Endodermal cell (in vitro differentiated cells): ENCODE measurements around the gene SLC45A3. TPM values are rescaled to one million over a fixed set of nuclear protein-coding genes. Genes with fewer than 3 reads are reported as not detected.

Experiments used
- DNase-seq: peaks from one replicate; pipeline ENCODE4 v3.0.0-alpha.2; 2017
- H3K27ac ChIP-seq: 2 replicates; pipeline ENCODE4 v1.5.1; 2013; ENCODE audit warnings: mild to moderate bottlenecking, low read depth, low read length, moderate library complexity
- H3K27me3 ChIP-seq: 2 replicates; pipeline ENCODE4 v1.6.1; 2013; ENCODE audit warnings: mild to moderate bottlenecking, low read length, moderate library complexity; ENCODE audit not compliant: insufficient read depth, control insufficient read depth, poor library complexity, severe bottlenecking
- H3K36me3 ChIP-seq: 2 replicates; pipeline ENCODE4 v1.7.0; 2013; ENCODE audit warnings: mild to moderate bottlenecking, low read length, moderate library complexity; ENCODE audit not compliant: control insufficient read depth, insufficient read depth
- H3K4me1 ChIP-seq: one replicate; pipeline ENCODE4 v1.7.0; 2013; ENCODE audit warnings: low read length; ENCODE audit not compliant: control insufficient read depth, insufficient read depth
- H3K4me3 ChIP-seq: 2 replicates; pipeline ENCODE4 v1.5.1; 2013; ENCODE audit warnings: mild to moderate bottlenecking, low read length, moderate library complexity
- H3K9ac ChIP-seq: 2 replicates; pipeline ENCODE4 v1.6.1; 2013; ENCODE audit warnings: mild to moderate bottlenecking, low read length, moderate library complexity; ENCODE audit not compliant: poor library complexity, severe bottlenecking; ENCODE audit errors: extremely low read depth
- H3K9me3 ChIP-seq: 2 replicates; pipeline ENCODE4 v1.6.1; 2013; ENCODE audit warnings: mild to moderate bottlenecking, low read length, moderate library complexity; ENCODE audit not compliant: control insufficient read depth
- H3K27ac Mint-ChIP-seq: 2 replicates; pipeline ENCODE4 v1.8.0; 2020; ENCODE audit warnings: mixed read lengths
- H3K27me3 Mint-ChIP-seq: 2 replicates; pipeline ENCODE4 v1.8.0; 2021; ENCODE audit warnings: mild to moderate bottlenecking, mixed read lengths; ENCODE audit not compliant: insufficient read depth
- H3K36me3 Mint-ChIP-seq: 2 replicates; pipeline ENCODE4 v1.8.0; 2020; ENCODE audit warnings: low read depth, mixed read lengths
- H3K4me1 Mint-ChIP-seq: 2 replicates; pipeline ENCODE4 v1.8.0; 2020; ENCODE audit warnings: mixed read lengths
- H3K4me3 Mint-ChIP-seq: 2 replicates; pipeline ENCODE4 v1.8.0; 2020; ENCODE audit warnings: mild to moderate bottlenecking, moderate library complexity, mixed read lengths
- H3K9me3 Mint-ChIP-seq: 2 replicates; pipeline ENCODE4 v1.8.0; 2020; ENCODE audit warnings: mild to moderate bottlenecking, mixed read lengths
- WGBS, 2 experiments: methylation state at CpG; one replicate each; pipeline versions ENCODE4 v1.1.5 to v1.1.7; 2013; ENCODE audit warnings: missing lambda C conversion rate in 2 of 2, mixed read lengths in 1 of 2; ENCODE audit not compliant: insufficient coverage in 1 of 2, insufficient read length in 1 of 2; 5-methylcytosine and 5-hydroxymethylcytosine counted together
- total RNA-seq, 2 donors: library from RNA; stranded (reverse); fragmentation: NEBNext Ultra II Directional in 1 of 2; extraction: Animal tissue kit (Norgen Biotek cat#: 25700) in 1 of 2; gene quantifications; 2 replicates in 1 of 2; 3 replicates in 1 of 2; pipeline ENCODE4 v1.2.1, GENCODE V29; 2021
- TF ChIP-seq, protein P1 (sequence below): fragments of 200-600 bp; sonication (generic); conservative IDR thresholded peaks from 2 replicates; pipeline ENCODE4 v1.5.0; 2021; ENCODE audit warnings: antibody characterized with exemption, mild to moderate bottlenecking

Gene SLC45A3
- total RNA-seq, 2 donors from 2014 or later, result 7.9 to 10.2 TPM

DNA sequence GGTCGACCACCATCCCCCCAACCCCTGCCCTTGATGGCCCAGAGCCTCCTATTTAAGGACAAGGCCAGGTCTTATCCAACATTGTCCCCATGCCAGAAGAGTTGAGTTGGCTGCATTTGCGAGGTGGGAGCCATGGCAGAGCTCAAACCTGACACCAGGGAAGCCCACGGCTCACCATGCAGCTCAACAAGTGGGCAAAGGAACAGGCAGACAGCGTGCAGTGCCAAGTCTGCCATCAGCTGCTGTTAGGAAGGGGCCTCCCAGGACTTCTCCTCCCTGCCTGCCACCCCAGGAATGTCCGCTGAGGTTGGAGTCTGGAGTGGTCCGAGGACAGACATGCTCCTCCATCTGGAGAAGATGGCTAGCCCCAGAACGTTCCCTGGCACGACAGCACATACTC, 19.9 kb downstream of the SLC45A3 start:
- Histone ChIP-seq H3K9me3 (no peaks in the 10 kb centered on the region), H3K27me3 (no peaks in the 10 kb centered on the region), H3K4me1 (peaks cover 8% of the 10 kb centered on the region), H3K27ac (no peak overlapping the region), H3K4me3 (no peak overlapping the region), H3K9ac (no peak overlapping the region), H3K36me3 (no peaks in the 10 kb centered on the region)
- H3K27me3 Mint-ChIP-seq, result no peaks in the 10 kb centered on the region
- no peak overlapping the region for H3K4me3 Mint-ChIP-seq
- H3K27ac Mint-ChIP-seq, result no peak overlapping the region
- H3K9me3 Mint-ChIP-seq, result no peaks in the 10 kb centered on the region
- TF ChIP-seq, protein P1, sequence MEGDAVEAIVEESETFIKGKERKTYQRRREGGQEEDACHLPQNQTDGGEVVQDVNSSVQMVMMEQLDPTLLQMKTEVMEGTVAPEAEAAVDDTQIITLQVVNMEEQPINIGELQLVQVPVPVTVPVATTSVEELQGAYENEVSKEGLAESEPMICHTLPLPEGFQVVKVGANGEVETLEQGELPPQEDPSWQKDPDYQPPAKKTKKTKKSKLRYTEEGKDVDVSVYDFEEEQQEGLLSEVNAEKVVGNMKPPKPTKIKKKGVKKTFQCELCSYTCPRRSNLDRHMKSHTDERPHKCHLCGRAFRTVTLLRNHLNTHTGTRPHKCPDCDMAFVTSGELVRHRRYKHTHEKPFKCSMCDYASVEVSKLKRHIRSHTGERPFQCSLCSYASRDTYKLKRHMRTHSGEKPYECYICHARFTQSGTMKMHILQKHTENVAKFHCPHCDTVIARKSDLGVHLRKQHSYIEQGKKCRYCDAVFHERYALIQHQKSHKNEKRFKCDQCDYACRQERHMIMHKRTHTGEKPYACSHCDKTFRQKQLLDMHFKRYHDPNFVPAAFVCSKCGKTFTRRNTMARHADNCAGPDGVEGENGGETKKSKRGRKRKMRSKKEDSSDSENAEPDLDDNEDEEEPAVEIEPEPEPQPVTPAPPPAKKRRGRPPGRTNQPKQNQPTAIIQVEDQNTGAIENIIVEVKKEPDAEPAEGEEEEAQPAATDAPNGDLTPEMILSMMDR, result no peak
- 91 to 96% methylated on average over 5 to 8 of the region's 8 CpGs for WGBS, 2 experiments
- H3K36me3 Mint-ChIP-seq, result peaks cover 8% of the 10 kb centered on the region
- peak; percentile 48 for DNase-seq
- peaks cover 12% of the 10 kb centered on the region for H3K4me1 Mint-ChIP-seq

DNA sequence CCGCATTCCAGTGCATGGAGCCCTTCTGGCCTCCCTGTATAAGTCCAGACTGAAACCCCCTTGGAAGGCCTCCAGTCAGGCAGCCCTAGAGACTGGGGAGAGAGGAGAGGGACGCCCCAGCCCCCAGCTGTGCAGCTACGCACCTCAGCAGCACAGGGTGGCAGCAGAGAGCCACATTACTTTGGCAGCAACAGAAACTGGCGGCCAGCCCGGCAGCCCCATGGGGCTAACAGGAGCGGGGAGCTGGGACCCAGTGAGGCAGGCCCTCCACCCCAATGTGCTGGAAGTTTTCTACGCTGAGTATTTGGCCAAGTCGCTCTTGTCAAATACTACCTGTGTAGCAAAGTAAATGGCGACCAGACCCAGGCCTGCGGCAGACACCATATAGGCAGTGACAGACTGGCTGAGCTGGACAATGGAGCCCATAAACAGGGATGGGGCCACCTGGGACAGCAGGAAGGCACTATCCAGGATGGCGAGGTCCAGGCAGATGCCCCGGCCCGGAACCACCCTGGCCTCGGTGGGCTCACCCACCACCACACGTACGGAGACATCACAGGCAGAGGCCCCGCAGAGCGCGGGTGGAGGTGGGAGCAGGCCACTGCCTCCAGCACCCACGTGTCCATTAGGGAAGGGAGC, 21.2 kb downstream of the SLC45A3 start:
- no peaks in the 10 kb centered on the region for H3K9me3 Mint-ChIP-seq
- no peaks in the 10 kb centered on the region for H3K9me3 ChIP-seq
- 55 to 68% methylated on average over 8 to 20 of the region's 20 CpGs for WGBS, 2 experiments
- TF ChIP-seq, protein P1, result peak; percentile 95
- no peaks in the 10 kb centered on the region for H3K36me3 ChIP-seq
- H3K9ac ChIP-seq, result no peak overlapping the region
- no peaks in the 10 kb centered on the region for H3K27me3 Mint-ChIP-seq
- H3K36me3 Mint-ChIP-seq, result peaks cover 11% of the 10 kb centered on the region
- no peaks in the 10 kb centered on the region for H3K27me3 ChIP-seq
- H3K4me1 ChIP-seq, result peaks cover 8% of the 10 kb centered on the region
- H3K4me3 Mint-ChIP-seq, result no peak overlapping the region
- no peak overlapping the region for H3K4me3 ChIP-seq
- no peak overlapping the region for H3K27ac Mint-ChIP-seq
- H3K4me1 Mint-ChIP-seq, result peaks cover 6% of the 10 kb centered on the region
- DNase-seq, result peak; percentile 96
- H3K27ac ChIP-seq, result no peak overlapping the region

DNA sequence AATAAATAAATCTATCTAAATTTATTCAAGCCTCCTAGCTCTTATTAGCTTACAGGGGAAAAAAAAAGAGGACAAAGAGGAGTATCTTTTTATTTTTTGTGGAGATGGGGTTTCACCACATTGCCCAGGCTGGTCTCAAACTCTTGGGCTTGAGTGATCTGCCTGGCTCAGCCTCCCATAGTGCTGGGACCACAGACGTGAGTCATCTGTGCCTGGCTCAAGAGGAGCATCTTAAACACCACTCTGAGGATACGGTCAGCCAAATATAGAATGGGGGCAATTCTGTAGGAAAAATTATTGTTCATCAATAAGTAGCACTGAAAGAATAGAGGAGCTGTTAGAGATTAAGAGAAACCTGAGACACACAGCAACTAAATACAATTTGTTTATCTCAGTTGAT, 24.1 kb downstream of the SLC45A3 start:
- no peak overlapping the region for H3K4me3 ChIP-seq
- H3K36me3 ChIP-seq, result no peaks in the 10 kb centered on the region
- no peaks in the 10 kb centered on the region for H3K9me3 Mint-ChIP-seq
- peaks cover 4% of the 10 kb centered on the region for H3K4me1 Mint-ChIP-seq
- H3K4me1 ChIP-seq, result peaks cover 3% of the 10 kb centered on the region
- WGBS, 2 experiments, result 88 to 91% methylated on average over 1 to 2 of the region's 2 CpGs
- H3K27ac ChIP-seq, result no peak overlapping the region
- H3K9me3 ChIP-seq, result no peaks in the 10 kb centered on the region
- no peaks in the 10 kb centered on the region for H3K27me3 Mint-ChIP-seq
- H3K27ac Mint-ChIP-seq, result no peak overlapping the region
- DNase-seq, result no peak
- H3K4me3 Mint-ChIP-seq, result no peak overlapping the region
- no peak overlapping the region for H3K9ac ChIP-seq
- H3K36me3 Mint-ChIP-seq, result peaks cover 3% of the 10 kb centered on the region
- TF ChIP-seq, protein P1, result no peak
- no peaks in the 10 kb centered on the region for H3K27me3 ChIP-seq
